ENCODE measurements around the gene TRMT1. TPM values are rescaled to one million over a fixed set of nuclear protein-coding genes. Genes with fewer than 3 reads are reported as not detected.
A peak's percentile ranks its signal among the peaks of the same experiment; 100 is the strongest.

TRMT1 gene
- total RNA-seq, 1 donor from 2014 or later: 13.0 TPM

- H3K4me3 ChIP-seq (ENCODE audit: low read length in 3 of 3): peak overlapping the region; percentile 75 to 94 (median 89)
- peak overlapping the region; percentile 72 to 95 (median 84) for H3K9ac ChIP-seq (ENCODE audit: low read depth in 1 of 3, low read length in 3 of 3)
- no peaks in the 10 kb centered on the region for H3K9me3 ChIP-seq (ENCODE audit: control insufficient read depth in 3 of 3, low read length in 3 of 3)
- peaks cover 23 to 47% (median 30%) of the 10 kb centered on the region in 3 donors for H3K4me1 ChIP-seq (ENCODE audit: control insufficient read depth in 3 of 3, insufficient read depth in 3 of 3, low read length in 3 of 3)
- H3K27ac ChIP-seq (ENCODE audit: low read depth, low read length): peak overlapping the region; percentile 100
- peaks cover 0 to 20% (median 4%) of the 10 kb centered on the region in 3 donors for H3K27me3 ChIP-seq (ENCODE audit: control insufficient read depth in 3 of 3, insufficient read depth in 3 of 3, low read length in 3 of 3)
- peaks cover 0 to under 1% (median 0%) of the 10 kb centered on the region in 3 donors for H3K36me3 ChIP-seq (ENCODE audit: control insufficient read depth in 3 of 3, insufficient read depth in 3 of 3, low read length in 3 of 3)
Measured at GRCh38 chr19:13155472-13156359, 39.2 kb upstream of the TRMT1 start.

DNA sequence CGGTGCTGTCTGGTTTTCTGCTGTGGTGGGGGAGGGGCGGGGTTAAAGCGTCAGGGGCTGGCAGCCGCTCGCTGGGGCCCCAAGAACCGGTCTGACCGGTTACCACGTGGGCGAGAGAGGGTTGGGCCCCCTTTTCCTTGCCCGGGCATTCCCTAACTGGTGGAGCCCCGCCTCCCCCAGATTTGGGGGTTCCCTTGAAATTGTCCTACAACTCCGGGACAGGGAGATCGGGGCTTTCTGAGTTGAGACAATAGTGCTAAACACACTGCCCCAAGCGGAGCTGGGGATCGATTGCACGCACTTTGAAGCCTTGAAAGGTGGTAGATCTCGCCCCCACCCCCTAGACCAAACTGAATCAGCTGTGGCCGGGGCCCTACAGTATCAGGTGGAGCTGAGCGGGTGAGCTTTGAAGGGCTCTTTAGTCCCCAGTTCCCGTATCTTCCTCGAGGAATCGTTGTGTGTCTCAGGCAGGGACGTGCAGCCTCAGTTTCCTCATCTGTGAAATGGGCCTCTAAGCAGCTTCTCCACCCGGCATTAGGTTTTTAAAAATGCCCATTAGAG, 38.5 kb upstream of the TRMT1 start:
- Histone ChIP-seq H3K4me3 (ENCODE audit: low read length in 3 of 3) (peak overlapping the region; percentile 75 to 94 (median 89)), H3K9ac (ENCODE audit: low read depth in 1 of 3, low read length in 3 of 3) (peak overlapping the region; percentile 84 to 95 (median 95)), H3K27ac (ENCODE audit: low read depth, low read length) (peak overlapping the region; percentile 100), H3K9me3 (ENCODE audit: control insufficient read depth in 3 of 3, low read length in 3 of 3) (no peaks in the 10 kb centered on the region), H3K36me3 (ENCODE audit: control insufficient read depth in 3 of 3, insufficient read depth in 3 of 3, low read length in 3 of 3) (peaks cover 0 to 3% (median 0%) of the 10 kb centered on the region in 3 donors), H3K4me1 (ENCODE audit: control insufficient read depth in 3 of 3, insufficient read depth in 3 of 3, low read length in 3 of 3) (peaks cover 23 to 47% (median 30%) of the 10 kb centered on the region in 3 donors), H3K27me3 (ENCODE audit: control insufficient read depth in 3 of 3, insufficient read depth in 3 of 3, low read length in 3 of 3) (peaks cover 0 to 20% (median 4%) of the 10 kb centered on the region in 3 donors)

- Histone ChIP-seq H3K9ac (ENCODE audit: low read depth in 1 of 3, low read length in 3 of 3) (peak overlapping the region; percentile 84 to 95 (median 95)), H3K4me3 (ENCODE audit: low read length in 3 of 3) (peak overlapping the region; percentile 75 to 94 (median 89))
Measured at GRCh38 chr19:13154241-13154778, 37.8 kb upstream of the TRMT1 start.

DNA sequence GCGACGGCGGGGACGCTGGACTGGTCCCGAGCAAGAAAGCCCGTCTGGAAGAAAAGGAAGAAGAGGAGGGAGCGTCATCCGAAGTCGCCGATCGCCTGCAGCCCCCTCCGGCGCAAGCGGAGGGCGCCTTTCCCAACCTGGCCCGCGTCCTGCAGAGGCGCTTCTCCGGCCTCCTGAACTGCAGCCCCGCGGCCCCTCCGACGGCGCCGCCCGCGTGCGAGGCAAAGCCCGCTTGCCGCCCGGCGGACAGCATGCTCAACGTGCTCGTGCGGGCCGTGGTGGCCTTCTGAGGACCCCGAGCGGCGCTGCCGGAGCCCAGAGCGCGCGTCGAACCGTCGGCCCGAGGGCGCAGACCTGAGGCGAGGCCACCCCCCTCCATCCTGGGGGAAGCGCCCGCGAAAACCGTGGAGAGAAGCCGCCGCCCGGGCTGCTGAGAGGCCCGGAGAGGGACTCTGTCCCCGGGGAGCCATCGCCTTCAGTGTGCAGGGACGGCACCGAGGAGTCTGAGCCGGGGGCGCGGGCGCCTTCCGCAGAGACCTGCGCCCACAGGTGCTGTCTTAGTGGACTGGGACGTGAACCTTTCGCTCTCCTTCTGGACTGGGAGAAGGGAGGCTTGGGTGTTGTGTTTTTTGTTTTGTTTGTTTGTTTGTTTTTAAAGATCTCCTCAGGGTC, 37.2 kb upstream of the TRMT1 start:
- Histone ChIP-seq H3K36me3 (ENCODE audit: control insufficient read depth in 3 of 3, insufficient read depth in 3 of 3, low read length in 3 of 3) (peaks cover 0 to 3% (median 0%) of the 10 kb centered on the region in 3 donors), H3K4me1 (ENCODE audit: control insufficient read depth in 3 of 3, insufficient read depth in 3 of 3, low read length in 3 of 3) (peaks cover 30 to 57% (median 39%) of the 10 kb centered on the region in 3 donors), H3K9ac (ENCODE audit: low read depth in 1 of 3, low read length in 3 of 3) (peak overlapping the region; percentile 84 to 95 (median 95)), H3K27ac (ENCODE audit: low read depth, low read length) (peak overlapping the region; percentile 100), H3K4me3 (ENCODE audit: low read length in 3 of 3) (peak overlapping the region; percentile 75 to 94 (median 89)), H3K27me3 (ENCODE audit: control insufficient read depth in 3 of 3, insufficient read depth in 3 of 3, low read length in 3 of 3) (peaks cover 0 to 20% (median 4%) of the 10 kb centered on the region in 3 donors), H3K9me3 (ENCODE audit: control insufficient read depth in 3 of 3, low read length in 3 of 3) (no peaks in the 10 kb centered on the region)

More at GRCh38 chr19:13154241-13154778, 37.8 kb upstream of the TRMT1 start:
- H3K4me1 ChIP-seq (ENCODE audit: control insufficient read depth in 3 of 3, insufficient read depth in 3 of 3, low read length in 3 of 3): peaks cover 27 to 51% (median 34%) of the 10 kb centered on the region in 3 donors
- peaks cover 0 to 20% (median 4%) of the 10 kb centered on the region in 3 donors for H3K27me3 ChIP-seq (ENCODE audit: control insufficient read depth in 3 of 3, insufficient read depth in 3 of 3, low read length in 3 of 3)
- H3K27ac ChIP-seq (ENCODE audit: low read depth, low read length): peak overlapping the region; percentile 100
- peaks cover 0 to 3% (median 0%) of the 10 kb centered on the region in 3 donors for H3K36me3 ChIP-seq (ENCODE audit: control insufficient read depth in 3 of 3, insufficient read depth in 3 of 3, low read length in 3 of 3)
- H3K9me3 ChIP-seq (ENCODE audit: control insufficient read depth in 3 of 3, low read length in 3 of 3): no peaks in the 10 kb centered on the region

GRCh38 chr19:13152974-13153568, 36.5 kb upstream of the TRMT1 start:
- no peaks in the 10 kb centered on the region for H3K9me3 ChIP-seq (ENCODE audit: control insufficient read depth in 3 of 3, low read length in 3 of 3)
- H3K27me3 ChIP-seq (ENCODE audit: control insufficient read depth in 3 of 3, insufficient read depth in 3 of 3, low read length in 3 of 3): peaks cover 0 to 20% (median 4%) of the 10 kb centered on the region in 3 donors
- H3K4me1 ChIP-seq (ENCODE audit: control insufficient read depth in 3 of 3, insufficient read depth in 3 of 3, low read length in 3 of 3): peaks cover 34 to 60% (median 41%) of the 10 kb centered on the region in 3 donors
- peak overlapping the region; percentile 75 to 94 (median 89) for H3K4me3 ChIP-seq (ENCODE audit: low read length in 3 of 3)
- peaks cover 0 to 3% (median 0%) of the 10 kb centered on the region in 3 donors for H3K36me3 ChIP-seq (ENCODE audit: control insufficient read depth in 3 of 3, insufficient read depth in 3 of 3, low read length in 3 of 3)
- H3K27ac ChIP-seq (ENCODE audit: low read depth, low read length): peak overlapping the region; percentile 100
- peak overlapping the region; percentile 84 to 95 (median 95) for H3K9ac ChIP-seq (ENCODE audit: low read depth in 1 of 3, low read length in 3 of 3)

DNA sequence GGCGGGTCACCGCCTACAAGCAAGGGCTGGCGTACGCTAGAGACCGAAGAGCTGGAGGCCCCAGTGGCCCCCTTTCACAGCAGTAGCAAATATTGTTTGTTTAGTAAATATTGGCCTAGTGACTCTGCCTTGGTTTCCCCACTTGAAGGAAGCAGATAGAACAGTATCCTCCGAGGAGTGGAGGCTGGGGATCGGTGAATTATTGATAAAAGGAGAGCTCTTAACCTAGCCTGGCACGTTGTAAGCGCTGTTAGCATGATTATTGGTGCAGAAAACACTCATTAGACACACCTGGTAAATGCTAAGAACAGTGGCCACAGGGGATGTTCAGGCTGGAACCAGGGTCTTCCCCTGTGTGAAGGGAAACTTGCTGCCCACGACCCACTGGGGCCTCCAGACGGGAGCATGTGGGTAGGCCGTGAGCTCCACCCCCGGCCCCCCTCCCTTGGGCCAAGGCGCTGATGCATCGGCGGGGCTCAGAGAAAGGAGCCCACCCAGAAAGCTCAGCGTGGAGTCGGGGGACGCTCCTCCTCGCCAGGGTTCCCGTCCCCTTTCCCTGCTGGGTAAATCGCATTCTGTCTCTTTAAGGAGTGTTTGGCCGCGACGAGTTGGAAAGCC, 35.9 kb upstream of the TRMT1 start:
- peaks cover 34 to 60% (median 41%) of the 10 kb centered on the region in 3 donors for H3K4me1 ChIP-seq (ENCODE audit: control insufficient read depth in 3 of 3, insufficient read depth in 3 of 3, low read length in 3 of 3)

GRCh38 chr19:13151605-13152355, 35.2 kb upstream of the TRMT1 start:
- Histone ChIP-seq H3K9ac (ENCODE audit: low read depth in 1 of 3, low read length in 3 of 3) (peak overlapping the region; percentile 100), H3K27me3 (ENCODE audit: control insufficient read depth in 3 of 3, insufficient read depth in 3 of 3, low read length in 3 of 3) (peaks cover 0 to 20% (median 4%) of the 10 kb centered on the region in 3 donors), H3K27ac (ENCODE audit: low read depth, low read length) (peak overlapping the region; percentile 100), H3K4me3 (ENCODE audit: low read length in 3 of 3) (peak overlapping the region; percentile 86 to 99 (median 98)), H3K4me1 (ENCODE audit: control insufficient read depth in 3 of 3, insufficient read depth in 3 of 3, low read length in 3 of 3) (peaks cover 34 to 60% (median 41%) of the 10 kb centered on the region in 3 donors), H3K9me3 (ENCODE audit: control insufficient read depth in 3 of 3, low read length in 3 of 3) (no peaks in the 10 kb centered on the region), H3K36me3 (ENCODE audit: control insufficient read depth in 3 of 3, insufficient read depth in 3 of 3, low read length in 3 of 3) (peaks cover 0 to 3% (median 0%) of the 10 kb centered on the region in 3 donors)

More for the DNA sequence above, 35.9 kb upstream of the TRMT1 start:
- H3K36me3 ChIP-seq (ENCODE audit: control insufficient read depth in 3 of 3, insufficient read depth in 3 of 3, low read length in 3 of 3): peaks cover 0 to 3% (median 0%) of the 10 kb centered on the region in 3 donors
- peak overlapping the region; percentile 75 to 94 (median 89) for H3K4me3 ChIP-seq (ENCODE audit: low read length in 3 of 3)
- H3K9me3 ChIP-seq (ENCODE audit: control insufficient read depth in 3 of 3, low read length in 3 of 3): no peaks in the 10 kb centered on the region
- H3K27me3 ChIP-seq (ENCODE audit: control insufficient read depth in 3 of 3, insufficient read depth in 3 of 3, low read length in 3 of 3): peaks cover 0 to 20% (median 4%) of the 10 kb centered on the region in 3 donors
- H3K27ac ChIP-seq (ENCODE audit: low read depth, low read length): peak overlapping the region; percentile 100
- H3K9ac ChIP-seq (ENCODE audit: low read depth in 1 of 3, low read length in 3 of 3): peak overlapping the region; percentile 84 to 95 (median 95)

DNA sequence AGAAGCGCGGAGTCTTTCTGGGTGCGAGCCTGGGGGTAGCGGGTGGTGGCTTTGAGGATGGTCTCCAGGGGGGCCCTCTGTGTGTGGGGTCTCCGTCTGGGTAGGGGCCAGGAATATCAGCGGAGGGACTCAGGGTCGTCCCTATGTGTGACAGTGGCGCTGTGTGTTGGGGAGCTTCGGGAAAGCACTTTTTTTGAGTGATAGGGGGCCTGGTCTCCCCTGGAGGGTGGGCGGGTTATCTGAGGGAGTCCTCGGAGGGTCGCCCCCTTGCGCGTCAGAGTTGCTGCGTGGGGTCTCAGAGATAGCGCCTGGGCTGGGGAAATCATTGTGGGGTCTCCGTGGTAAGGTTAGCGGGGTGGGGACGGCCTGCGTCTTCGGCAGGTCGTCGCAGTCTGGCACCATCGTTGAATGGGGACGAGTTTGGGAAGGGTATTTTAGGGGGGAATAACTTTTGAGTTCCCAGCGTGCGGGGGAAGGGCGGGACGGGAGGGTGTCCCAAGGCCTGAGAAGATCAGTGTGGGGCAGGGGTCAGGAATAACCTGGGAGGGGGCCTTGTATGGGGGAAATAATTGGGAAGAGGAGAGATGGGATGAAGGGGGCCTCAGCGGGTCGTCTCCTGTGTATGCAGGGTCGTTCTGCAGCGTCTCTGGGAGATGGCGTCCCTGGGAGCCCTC, 34.5 kb upstream of the TRMT1 start:
- H3K9me3 ChIP-seq (ENCODE audit: control insufficient read depth in 3 of 3, low read length in 3 of 3): no peaks in the 10 kb centered on the region
- H3K4me1 ChIP-seq (ENCODE audit: control insufficient read depth in 3 of 3, insufficient read depth in 3 of 3, low read length in 3 of 3): peaks cover 29 to 55% (median 37%) of the 10 kb centered on the region in 3 donors
- H3K36me3 ChIP-seq (ENCODE audit: control insufficient read depth in 3 of 3, insufficient read depth in 3 of 3, low read length in 3 of 3): peaks cover 0 to 3% (median 0%) of the 10 kb centered on the region in 3 donors
- peaks cover 0 to 20% (median 4%) of the 10 kb centered on the region in 3 donors for H3K27me3 ChIP-seq (ENCODE audit: control insufficient read depth in 3 of 3, insufficient read depth in 3 of 3, low read length in 3 of 3)
- H3K4me3 ChIP-seq (ENCODE audit: low read length in 3 of 3): peak overlapping the region; percentile 86 to 99 (median 98)
- H3K27ac ChIP-seq (ENCODE audit: low read depth, low read length): peak overlapping the region; percentile 100
- peak overlapping the region; percentile 100 for H3K9ac ChIP-seq (ENCODE audit: low read depth in 1 of 3, low read length in 3 of 3)

Data from skeletal muscle tissue (tissue), 4 donors.